COLO668 (cell line): ENCODE results near the gene MYO7B.

Source experiments
- DNase-seq: peaks from one replicate; lab custom pipeline; 2025; ENCODE audit not compliant: unreplicated experiment; lab: John Stamatoyannopoulos, UW

MYO7B gene

DNA sequence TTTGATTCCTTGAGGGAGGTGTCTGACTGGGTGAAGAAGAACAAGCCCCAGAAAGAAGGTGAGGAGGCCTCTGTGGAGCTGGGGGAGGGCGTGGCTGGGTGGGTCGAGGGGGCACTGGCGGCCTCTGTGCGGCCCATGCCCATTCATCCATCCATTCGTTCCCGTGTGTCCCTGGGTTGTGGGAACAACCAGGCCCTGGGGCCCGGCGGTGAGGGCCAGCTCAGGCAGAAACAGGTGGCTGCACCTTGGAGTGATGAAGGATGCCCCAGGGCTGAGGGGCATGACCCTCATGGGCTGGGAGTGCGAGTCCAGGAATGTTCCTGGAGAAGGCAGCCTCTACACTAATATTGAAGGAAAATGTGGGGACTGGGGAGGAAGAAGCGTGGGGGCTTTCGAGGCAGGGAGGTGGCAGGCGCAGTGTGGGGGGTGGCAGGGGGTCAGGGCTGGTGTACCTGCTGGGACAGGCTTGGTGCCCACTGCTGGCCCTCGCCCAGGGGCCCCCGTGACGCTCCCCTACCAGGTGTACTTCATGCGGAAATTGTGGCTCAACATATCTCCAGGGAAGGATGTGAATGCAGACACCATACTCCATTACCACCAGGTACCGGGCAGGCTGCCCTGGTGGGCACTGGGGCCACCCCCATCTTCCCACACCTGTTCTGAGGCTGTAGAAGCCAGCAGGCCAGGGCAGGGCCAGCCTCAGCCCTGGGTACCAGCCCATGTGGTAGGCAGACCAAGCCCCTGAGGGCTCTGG lies 99.3 kb downstream of the MYO7B start:
- no peak for DNase-seq

DNA sequence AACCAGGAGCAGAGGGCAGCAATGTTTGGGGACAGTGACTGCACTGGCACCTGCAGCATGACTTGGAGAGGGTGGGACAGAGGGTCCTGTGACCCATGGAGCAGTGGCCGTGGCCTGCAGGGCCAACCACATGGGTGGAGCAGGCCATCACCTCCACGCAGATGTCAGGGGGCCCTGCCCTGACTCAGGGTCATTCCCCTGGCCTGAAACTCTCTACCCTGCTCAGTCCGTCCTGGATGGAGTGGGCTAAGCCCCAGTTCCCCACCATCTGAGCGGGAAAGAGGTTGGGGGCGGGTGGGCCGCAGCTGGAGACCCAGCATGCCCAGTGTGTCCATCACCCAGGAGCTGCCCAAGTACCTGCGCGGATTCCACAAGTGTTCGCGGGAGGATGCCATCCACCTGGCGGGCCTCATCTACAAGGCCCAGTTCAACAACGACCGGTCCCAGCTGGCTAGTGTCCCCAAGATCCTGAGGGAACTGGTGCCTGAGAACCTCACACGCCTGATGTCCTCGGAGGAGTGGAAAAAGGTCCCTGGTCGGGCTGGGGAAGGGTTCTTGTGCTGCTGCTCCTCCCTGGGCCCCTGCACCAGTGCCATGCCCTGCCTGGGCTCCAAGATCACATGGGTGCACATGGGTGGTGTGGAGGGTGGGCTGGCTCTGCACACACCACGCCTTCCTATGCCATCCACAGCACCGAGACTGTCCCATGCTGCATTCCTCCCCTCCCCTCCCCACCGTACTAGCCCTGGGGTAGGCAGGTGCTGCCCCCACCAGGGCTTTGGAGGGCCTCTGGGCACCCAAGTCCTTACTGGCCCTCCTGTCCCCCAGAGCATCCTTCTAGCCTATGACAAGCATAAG lies 100.1 kb downstream of the MYO7B start:
- DNase-seq: no peak

DNA sequence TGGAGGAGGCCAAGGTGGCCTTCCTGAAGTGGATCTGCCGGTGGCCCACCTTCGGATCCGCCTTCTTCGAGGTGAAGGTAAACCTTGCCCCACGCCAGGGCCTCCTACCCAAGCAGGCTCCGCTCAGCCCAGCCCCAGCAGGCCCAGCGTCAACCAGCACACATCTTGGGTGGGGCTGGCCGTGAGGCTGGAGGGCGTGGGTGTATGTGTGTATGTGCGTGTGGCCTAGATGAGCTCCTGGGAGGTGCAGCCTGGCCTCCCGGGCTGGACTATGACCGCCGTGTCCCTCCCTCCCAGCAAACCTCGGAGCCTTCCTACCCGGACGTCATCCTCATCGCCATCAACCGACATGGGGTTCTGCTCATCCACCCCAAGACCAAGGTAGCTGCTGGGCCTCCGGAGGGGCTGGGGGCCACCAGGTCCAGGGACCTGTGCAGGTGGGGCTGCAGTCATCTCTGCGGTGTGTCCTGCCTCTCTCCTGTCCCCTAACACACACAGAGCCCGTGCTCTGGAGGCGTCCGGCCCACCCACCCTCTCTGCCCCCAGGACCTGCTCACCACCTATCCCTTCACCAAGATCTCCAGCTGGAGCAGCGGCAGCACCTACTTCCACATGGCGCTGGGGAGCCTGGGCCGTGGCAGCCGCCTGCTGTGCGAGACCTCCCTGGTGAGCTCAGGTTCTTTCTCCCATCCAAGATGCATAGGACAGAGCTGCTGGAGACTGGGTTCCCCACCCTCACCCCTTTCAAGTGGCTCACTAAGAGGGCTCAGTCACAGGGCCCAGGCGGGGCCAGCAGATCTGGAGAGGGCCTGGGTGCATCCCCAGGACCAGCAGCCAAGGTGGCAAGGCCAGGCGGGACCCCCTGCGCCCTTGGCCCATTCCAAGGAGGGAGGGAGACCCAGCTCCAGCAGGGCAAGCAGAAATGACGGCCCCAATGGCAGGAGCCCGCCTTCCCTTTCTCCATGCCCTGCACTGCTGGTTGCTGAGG lies 101.1 kb downstream of the MYO7B start:
- no peak for DNase-seq

DNA sequence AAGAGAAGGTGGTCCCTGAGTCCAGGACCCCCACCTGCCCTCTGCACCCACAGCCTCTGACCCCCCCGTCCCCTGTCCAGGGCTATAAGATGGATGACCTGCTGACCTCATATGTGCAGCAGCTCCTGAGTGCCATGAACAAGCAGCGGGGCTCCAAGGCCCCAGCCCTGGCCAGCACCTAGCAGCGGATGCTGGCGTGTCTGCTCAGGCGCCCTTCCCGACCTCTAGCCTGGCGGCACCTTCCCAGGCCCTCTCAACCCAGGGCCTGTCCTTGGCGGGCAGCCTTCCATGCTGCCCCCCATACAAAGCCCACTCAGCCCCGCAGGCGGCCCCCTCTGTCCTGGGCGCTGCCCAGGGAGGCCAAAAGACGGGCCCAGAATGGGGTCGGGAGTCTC lies 101.8 kb downstream of the MYO7B start:
- DNase-seq: no peak

DNA sequence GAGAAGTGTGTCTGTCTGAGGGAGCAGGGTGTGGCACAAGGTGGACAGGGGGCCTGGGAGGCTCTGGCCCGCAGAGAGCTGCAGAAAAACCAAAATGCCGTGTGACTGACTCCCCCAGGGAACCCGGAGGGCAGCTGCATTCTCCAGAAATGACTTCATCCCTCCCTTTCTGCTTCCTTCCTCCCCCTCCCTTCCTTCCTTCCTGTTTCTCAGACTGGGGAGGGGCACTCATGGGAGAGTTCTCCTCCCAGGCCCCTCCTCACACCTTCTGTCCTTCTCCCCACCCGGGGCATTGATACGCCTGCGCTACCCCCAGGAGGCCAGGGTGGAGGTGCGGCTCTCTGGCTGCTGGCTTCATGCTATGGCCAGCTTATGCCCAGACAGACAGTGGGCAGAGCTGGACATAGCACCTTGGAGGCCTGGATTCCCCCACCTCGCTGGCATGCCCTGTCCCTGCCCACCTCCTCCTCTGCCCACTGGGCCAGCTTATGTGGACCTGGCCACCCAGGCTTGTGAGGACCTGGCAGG lies 102.3 kb downstream of the MYO7B start:
- DNase-seq: no peak

DNA sequence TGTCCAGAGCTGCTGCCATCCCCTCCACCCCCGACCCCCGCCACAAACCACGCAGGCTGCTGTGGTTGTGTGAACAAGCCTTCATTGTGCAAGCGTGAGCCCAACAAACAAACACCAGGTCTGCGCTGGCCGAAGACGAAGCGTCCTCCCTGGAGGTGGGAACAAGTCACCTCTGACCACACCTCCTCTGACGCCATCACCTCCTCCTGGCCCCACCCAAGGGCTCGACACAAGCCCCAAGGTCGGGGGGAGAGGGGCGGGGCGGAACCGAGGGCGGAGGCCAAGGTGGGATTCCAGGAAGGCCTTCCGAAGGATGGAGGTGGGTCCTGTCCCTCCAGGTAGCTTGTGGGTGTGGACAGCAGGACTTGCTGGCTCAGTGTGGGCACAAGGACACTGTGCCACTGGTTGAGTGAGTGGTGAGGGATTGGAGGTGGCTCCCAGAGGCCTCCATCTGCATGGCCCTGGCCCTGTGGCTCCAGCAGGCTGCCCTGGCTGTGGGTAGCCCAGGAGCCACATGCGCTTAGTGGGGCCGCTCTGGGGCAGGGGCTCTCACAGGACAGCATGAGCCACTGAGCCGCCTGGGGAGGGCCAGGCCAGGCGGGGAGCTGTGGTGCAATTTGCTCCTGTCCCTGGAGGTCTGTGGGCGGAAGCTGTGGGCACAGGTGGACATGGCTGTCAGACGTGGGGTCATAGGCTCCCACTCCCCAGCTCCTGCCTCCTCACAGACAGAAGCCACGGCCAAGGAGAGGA lies 103.1 kb downstream of the MYO7B start:
- no peak for DNase-seq

DNA sequence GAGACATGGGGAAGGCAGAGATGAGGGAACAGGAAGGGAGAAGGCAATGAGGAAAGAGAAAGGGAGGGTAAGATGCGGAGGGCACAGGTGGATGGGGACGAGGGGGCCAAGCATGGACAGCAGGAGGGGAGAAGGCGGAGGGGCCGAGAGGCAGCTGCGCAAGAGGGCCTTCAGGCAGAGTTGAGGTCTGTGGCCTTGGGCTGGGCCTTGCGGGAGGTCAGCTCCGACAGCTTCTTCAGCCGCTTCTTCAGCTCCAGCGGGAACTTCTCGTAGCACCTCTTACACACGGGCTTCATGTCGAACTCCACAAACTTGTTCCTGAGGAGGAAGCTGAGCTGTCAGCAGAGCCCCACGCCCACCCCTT lies 103.6 kb downstream of the MYO7B start:
- DNase-seq: no peak

DNA sequence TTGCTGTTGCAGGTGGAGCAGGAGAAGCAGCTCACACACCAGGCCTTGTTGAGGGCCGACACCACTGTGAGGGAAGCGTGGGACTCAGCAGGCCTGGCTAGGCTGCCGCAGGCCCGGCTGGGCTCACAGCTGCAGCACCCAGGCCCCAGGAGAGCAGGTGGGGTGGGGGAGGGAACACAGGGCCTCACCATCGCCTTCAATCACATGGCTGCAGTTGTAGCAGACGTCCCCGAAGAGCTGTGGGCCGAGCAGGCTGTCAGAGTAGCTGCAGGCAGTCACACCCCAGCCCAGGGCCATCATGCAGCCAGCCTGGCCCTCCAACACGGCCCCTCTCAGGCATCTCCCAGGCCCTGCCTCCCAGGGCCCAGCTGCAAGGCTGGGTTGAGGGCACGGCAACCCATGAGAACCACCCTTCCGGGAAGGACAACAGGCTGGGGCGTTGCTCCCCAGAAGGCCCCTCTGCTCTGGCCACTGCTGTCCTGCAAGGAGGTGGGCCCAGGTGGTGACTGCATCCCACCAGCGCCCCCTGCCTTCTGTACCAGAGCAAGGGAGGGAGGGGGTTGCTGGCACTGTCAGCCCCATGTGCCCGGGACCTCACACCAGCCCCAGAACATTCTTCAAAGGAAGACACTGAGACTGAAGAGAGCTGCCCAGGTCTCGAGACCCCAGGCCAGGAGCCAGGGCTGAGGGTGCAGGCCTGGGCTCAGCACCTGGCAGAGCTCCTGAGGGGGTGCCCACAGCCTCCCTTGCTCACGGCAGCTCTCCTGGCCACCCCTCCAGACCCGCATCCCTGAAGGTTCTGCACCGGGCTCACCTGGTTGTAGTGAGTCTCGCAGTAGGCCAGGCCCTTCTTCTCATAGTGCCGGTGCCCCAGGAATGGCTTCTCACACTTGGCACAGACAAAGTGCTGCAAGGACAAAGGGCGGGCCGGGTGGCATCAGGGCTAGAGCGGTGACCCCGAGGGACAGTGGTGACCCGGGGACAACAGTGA lies 104.9 kb downstream of the MYO7B start:
- DNase-seq: peak; percentile 83

DNA sequence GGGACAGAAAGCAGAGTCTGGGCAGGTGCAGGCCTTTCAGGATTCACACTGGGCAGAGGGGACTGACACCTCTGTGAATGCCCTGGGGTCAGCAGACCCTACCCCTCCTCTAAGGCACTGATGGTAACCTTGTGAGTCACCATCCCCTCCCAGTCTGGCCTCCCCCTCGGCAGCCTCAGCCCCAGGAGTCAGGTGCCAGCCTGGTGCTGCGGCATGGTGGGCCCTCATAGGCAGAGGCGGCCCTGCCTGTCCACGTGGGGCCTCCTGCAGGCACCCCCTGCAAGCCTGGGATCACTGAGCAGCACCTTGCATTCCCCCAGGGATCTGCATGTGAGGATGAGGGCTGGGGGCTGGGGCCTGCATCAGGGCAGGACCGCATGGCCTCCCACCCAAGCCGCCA lies 105.7 kb downstream of the MYO7B start:
- DNase-seq: no peak

DNA sequence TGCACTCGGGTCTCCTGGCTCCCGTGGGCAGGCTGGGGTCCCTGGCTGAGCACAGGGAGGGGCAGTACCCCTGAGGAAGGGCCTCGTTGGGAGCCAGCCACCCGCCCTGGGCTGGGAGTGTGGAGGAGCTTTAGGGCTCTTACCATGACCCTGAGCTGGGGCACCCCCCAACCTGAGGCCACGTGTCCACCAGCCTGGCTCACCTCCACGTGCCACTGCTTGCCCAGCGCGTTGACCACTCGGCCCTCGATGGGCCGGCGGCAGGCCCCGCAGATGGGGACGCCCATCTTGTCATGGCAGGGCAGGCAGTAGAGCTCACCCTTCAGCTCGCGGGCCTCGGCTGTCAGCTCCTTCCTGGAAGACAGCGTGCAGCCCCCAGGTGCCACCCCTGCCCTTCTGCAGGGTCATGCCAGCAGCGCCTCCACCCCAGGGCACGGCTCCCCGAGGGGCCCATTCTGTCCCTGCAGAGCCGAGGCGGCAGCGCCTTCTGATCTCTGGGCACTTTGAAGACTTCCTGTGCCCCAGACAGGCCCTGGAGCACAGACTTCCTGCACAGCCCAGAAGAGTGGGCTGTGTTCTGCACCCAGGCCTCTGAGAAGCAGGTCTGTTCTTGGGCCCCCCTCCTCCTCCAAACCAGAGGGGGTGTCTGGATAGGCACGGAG lies 106.5 kb downstream of the MYO7B start:
- DNase-seq: no peak

DNA sequence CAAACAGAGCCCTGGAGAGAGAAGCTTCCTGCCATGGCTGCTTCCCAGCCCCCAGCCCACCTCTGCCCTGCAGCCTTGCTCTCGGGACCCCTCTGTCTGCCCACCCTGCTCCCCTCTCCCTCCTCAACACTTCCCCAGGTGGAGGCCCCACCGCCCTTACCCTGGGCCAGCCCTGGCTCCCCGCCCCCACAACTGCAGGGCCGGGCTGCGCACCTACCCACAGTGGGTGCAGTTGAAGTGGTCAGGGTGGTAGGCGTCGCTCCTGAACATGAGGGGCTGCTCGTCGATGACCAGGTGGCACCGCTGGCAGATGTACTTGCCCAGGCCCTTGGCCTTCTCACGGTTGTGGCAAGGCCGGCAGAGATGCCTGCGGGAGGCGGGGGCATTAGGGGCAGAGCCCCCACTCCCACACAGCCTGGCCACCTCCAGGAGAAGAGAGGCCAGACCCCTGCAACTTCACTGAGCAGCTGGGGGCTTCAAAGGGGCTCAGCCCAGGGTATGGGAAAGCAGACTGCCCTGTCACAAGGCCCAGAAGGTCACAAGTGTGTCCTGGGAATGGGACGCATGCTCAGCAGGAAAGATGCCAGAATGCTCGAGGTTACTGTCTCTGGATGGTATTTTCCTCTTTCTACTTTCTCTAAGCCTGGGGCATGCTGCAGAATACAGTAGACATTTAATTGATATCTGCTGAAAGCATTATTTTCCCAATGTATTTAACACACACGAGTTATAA lies 107.4 kb downstream of the MYO7B start:
- DNase-seq: no peak

DNA sequence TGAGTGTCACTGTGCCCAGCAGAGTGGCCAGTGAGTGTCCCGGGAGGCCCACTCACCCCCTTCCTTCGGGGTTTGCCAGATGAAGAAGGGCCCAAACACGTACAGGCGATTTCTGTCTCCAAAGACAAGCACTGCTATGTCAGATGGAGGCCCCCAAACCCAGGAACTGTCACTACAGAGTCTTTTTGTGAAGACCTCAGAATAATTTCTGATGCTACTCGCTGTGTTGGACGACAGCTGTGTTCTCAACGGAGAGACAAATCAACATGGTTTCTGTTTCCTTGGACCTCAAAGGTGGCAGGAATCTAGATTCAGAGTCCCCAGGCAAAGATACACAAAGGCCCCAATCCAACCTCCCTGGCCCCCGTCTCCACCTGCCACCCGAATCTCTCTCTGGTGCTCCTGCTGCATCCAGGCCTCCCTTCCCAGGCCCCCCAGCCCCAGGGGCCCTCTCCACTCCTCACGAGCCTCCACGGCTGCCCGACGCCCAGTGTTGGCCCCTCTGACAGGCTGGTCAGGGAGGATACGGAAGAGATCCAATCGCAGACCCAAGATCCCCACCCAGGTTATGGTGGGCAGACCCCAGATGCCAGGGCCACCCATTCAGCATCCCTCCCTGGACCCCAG lies 108.1 kb downstream of the MYO7B start:
- DNase-seq: no peak

DNA sequence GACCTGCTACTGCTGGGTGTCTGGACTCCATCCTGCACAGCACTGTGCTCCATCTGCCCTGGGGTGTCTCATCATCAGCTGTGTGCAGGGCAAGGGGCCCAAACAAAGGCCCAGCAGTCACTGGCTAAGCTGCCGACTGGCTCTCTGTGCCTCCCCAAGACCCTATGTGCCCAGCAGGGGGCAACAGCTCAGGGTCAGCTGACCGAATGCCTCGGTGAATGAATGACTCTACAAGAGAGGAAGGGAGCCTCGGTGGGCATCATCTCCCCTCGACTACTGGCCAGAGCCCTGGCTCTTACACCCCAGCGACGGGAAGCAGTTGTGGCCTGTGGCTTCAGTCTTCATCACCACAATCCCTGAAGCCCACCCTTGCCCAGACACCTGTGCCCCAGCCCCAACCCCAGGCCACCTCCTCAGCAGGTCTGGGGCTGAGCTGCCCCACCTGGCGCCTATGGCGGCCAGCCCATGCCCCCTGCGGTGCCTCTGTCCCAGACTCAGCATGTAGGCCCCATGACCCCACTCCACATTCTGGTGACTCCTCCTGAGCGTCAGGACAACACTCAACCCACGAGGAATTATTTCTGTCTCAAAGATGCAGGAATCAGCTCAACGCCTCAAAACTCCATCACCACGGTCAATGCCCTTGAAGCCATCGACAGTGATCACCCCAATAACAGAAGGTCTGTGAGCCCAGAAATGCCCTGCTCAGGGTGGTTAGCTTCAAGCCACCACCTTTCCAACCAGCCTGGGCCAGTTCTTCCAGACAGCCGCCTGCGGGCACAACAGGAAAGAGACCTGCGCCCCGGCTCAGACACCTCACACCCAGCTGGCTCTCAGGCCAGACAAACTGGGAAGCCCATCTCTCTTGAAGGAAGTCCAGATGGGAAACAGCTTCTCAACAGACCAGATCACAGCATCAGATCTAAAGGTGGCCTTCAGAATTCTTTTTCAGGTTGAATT lies 108.9 kb downstream of the MYO7B start:
- DNase-seq: peak; percentile 31

DNA sequence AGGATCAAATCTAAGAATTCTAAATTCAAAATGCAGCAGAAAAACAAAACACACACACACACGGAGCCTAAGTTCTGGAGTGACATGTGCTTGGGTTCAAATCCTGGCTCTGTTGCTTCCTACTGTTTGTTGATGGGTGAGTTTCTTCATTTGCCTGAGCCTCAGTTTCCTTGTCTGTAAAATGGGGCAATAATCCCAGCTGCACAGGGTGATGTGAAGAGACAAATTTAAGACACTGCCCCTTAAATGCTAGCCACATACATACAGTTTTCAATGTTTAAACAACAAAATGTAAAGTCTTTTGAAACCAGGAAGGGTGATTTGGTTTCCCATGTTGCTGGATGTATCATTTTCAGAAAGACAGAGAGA lies 109.5 kb downstream of the MYO7B start:
- DNase-seq: no peak

DNA sequence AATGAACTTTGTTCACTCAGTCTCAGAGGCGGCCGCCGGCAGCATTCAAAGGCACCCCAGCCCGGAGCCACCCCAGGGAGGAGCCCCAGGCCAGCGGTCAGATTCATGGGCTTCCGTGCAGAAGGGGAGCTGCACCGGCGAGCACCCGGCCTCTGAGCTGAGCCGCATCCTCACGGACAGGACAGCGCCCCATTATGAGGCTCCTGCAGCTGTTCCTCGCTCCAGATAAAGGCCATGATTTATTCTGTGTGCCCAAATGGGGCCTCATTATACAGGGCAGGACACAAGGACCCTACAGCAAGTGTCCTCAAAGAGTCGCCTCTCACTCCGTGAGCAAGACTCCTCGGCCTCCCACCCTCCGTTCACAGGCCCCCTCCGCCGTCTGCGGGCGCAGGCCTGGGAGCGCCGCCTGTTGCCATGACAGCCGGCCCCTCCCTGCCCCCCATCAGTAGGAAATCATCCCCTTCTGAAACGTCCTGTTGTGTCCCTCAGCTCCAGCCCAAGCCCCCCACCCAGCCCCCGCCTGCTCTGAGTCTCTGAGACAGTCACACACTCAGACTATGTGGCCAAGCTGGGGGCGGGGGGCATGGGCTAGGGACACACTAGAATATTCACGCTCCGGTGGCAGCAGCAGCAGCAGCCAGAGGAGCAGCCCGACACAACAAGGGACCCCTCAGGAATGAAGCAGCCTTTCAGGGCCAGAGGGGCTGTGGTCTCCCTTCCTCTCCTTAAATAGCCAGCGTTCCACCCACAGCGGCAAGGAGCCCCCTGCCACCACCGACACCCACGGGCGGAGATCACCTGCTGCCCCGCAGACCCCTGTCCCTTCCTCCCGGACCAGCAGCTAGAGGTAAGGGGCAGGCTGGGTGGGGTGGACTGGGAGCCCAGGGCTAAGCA lies 110.2 kb downstream of the MYO7B start, which contains the start of gene GPR17:
Gene GPR17, plus strand, starts transcription at position 759 of the 897 bp plus-strand sequence. CDS start 4,583 bp downstream, outside the sequence.
- DNase-seq: no peak
